ENCODE measurements around the gene NOX5.

GRCh38 chr15:68969298-68969697 is 45.2 kb upstream of the NOX5 start:
- TF ChIP-seq CTCF (conservative IDR thresholded peaks at IDR 0.05; ENCODE audit: low read length): no peak
- no peak for TF ChIP-seq EZH2phosphoT487 (IDR thresholded peaks at IDR 0.05; ENCODE audit: borderline replicate concordance, low read depth, low read length)

All from OCI-LY7 (cell line).